ENCODE measurements around the gene MGAM2.

- TF ChIP-seq, protein P1, sequence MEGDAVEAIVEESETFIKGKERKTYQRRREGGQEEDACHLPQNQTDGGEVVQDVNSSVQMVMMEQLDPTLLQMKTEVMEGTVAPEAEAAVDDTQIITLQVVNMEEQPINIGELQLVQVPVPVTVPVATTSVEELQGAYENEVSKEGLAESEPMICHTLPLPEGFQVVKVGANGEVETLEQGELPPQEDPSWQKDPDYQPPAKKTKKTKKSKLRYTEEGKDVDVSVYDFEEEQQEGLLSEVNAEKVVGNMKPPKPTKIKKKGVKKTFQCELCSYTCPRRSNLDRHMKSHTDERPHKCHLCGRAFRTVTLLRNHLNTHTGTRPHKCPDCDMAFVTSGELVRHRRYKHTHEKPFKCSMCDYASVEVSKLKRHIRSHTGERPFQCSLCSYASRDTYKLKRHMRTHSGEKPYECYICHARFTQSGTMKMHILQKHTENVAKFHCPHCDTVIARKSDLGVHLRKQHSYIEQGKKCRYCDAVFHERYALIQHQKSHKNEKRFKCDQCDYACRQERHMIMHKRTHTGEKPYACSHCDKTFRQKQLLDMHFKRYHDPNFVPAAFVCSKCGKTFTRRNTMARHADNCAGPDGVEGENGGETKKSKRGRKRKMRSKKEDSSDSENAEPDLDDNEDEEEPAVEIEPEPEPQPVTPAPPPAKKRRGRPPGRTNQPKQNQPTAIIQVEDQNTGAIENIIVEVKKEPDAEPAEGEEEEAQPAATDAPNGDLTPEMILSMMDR (conservative IDR thresholded peaks at IDR 0.05): no peak
- no peak for TF ChIP-seq ZFX (IDR thresholded peaks at IDR 0.05)
Measured at GRCh38 chr7:142146124-142146523, 34.6 kb downstream of the MGAM2 start.
